DMS 273 (cell line): ENCODE measurements around the gene USP32.
"Not testable (repeated sequence)": the region's sequence is repeated elsewhere in the genome, so short reads cannot be mapped to it uniquely, and the experiment has no call there.

Experiments used
- DNase-seq: peaks from one replicate; lab custom pipeline; 2025; ENCODE audit not compliant: unreplicated experiment; lab: John Stamatoyannopoulos, UW

The USP32 gene

GRCh38 chr17:60178180-60178579 lies 213.8 kb downstream of the USP32 start:
- DNase-seq = not testable (repeated sequence)

GRCh38 chr17:60176763-60177162 lies 215.2 kb downstream of the USP32 start:
- DNase-seq = peak; percentile 59

GRCh38 chr17:60174767-60175166 lies 217.2 kb downstream of the USP32 start:
- DNase-seq = peak; percentile 43

DNA sequence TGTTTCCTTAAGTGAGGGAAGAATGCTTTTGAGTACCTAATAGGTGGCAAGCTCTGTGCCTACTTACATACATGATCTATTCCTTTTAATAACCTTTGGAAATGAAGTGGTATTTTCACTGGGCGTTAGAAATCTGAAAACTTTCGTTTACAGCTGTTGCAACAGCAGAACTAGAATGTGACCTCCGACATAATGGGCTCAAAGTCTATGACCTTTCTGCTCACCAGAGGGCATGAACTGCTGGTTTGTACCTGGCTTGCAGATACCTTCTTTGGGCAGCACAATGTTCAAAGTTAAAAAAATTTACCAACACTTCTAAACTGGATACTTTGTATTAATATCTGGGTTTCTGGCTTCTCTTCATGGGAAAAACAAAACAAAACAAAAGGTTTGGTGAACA lies 217.9 kb downstream of the USP32 start:
- no peak for DNase-seq

- peak; percentile 23 for DNase-seq
These were observed 218.6 kb downstream of the USP32 start for GRCh38 chr17:60173304-60173819.

DNA sequence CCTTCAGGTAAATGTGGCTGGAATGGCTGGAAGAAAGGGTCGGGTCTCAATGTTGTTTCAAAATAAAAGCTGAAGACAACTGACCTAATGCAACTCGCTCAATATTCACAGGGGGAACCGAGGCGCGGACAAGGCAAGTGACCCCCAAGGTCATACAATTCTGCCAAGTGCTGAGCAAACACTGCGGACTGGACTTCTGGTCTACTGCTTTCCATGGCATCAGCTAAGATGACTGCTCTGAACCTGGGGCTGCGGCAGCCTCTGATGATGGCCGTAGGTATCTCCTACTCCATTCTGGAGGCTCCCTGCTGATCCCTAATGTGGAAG lies 220.2 kb downstream of the USP32 start:
- DNase-seq = no peak

- no peak for DNase-seq
These were observed 220.8 kb downstream of the USP32 start for GRCh38 chr17:60170835-60171752.

GRCh38 chr17:60169921-60170817 lies 221.8 kb downstream of the USP32 start:
- peak; percentile 49 for DNase-seq

DNA sequence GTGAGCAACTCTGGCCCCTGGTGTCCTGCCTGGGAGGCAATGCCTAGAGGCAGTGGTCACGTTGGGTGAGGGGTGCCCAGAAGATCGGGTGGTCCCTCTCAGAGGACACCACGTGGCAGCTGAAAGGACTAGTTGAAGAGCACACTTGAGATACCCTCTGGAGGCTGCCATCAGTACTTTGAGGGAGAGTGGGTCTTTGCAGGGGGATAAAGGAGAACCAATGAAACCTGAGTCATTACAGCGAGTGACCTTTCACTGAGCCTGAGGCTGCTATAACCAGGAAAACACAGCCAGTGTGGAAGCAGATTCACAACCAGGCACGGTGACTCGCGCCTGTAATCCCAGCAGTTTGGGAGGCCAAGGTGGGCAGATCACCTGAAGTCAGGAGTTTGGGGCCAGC lies 223.3 kb downstream of the USP32 start:
- no peak for DNase-seq

DNA sequence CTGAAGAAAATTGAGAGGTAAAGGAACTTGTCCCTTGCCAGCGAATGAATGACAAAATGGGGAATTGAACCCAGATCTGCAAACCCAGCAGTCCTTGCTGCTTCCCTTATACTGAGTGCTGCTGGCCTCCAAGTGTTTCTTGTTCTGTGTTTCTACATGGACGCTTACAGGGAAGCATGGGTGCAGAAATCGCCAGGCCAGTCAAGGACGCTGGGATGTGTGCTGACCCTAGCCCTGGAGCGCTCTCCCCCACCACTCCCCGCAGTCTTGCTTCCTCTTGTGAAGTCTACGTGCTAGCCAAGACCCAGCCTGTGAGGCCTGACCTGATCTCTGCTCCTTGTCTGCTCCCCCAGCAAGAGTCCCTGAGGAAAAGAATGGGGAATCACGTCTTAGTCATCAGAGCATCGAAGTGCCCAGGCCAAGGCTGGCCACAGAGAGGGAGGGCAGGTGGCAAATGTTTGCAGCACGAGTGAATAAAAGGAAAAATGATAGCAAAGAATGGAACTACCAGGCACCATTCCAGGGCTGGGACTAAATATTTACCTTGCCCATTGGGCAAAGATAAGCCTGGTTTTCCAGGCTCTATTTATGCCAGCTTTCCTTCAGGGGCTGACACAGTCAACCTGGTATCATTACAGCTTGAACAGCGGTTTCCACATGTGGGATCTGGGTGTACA lies 224.7 kb downstream of the USP32 start:
- no peak for DNase-seq

GRCh38 chr17:60165971-60166370 lies 226.0 kb downstream of the USP32 start:
- peak; percentile 64 for DNase-seq

DNA sequence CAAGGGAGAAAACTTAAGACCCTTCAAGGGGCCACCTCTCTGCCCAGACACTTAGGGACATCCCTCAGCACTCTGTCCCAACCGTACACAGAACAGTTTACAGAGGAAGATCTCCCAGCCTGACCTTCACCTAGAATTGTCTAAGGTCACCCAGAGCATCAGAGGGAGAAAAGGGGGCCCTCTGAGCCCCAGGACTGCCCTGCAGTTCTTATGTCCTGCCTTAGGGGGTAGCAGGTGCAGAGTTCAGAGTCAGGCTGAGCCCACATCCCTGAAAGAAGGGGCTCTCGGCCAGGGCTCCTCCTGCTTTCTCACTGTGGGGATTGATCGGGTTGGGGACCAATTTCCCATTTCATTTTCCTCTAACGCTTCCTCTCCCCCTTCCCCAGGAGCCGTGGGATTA lies 226.7 kb downstream of the USP32 start:
- DNase-seq = no peak

GRCh38 chr17:60164697-60165096 lies 227.2 kb downstream of the USP32 start:
- no peak for DNase-seq

GRCh38 chr17:60164164-60164563 lies 227.8 kb downstream of the USP32 start:
- no peak for DNase-seq

DNA sequence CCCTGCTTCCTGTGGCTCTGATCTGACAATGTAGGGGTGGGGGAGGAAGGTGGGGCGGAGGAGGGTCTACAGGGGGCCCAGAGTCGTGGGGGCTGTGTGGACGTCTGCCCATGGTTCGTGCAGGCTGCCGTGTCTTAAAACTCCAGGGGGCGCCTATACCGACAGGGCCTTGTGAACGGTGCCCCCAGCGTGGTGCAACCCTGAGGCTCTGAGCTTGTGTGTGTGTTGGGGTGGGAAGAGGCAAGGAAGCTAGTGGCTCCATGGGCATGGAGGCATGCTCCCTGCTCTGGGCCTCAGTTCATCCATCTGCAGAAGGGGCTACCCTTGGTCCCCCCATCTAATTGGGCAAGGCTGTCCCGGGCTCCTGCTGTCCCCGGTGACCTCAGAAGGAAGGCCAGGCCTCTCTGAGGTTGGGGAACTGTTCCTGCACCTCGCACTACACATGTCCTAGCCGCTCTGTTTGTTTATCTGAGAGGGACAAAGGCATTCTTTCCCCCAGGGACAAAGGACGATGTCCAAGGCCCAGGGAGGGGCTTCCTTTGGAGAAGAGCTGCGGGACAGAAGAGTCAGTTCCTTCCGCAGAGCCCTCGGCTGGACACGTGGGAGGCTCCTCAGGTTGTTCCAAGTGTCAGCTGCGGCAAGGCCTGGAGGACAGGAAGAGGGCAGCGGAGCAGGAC lies 228.7 kb downstream of the USP32 start:
- DNase-seq = peak; percentile 55

DNA sequence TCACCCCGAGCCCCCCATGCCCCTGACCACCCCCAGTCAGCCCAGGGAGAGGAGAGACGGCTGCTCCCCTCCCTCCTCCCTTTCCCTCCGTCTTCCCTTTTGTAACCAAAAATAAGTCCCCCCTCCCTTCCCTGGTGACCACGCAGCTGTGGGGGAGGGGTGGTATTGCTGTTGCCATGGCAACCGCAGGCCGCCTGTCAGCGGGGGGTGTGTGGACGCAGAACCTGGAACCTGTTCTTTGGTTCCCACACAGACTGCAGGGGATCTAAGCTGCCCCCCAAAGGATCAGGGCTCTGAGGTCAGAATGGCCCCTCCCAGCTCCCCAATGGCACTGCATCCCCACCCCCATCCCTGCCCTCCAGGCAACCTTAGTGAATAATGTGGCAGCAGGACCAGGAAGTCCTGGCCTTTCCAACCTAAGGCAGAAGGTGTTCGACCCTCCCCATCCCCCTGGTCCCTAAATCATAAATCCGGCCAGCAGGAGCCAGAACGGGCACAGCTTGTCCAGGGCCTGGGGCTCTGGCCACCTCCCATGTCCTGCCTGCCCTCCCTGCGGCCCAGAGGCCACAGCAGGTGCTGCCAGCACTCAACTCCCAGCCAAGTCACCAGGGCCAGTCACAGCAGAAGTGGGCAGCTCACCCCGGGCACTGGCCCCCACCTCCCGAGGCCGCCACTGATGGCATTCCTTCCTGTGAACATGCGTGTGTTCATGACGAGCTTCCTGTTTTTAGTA lies 230.2 kb downstream of the USP32 start:
- DNase-seq = peak; percentile 32

GRCh38 chr17:60160829-60161501 lies 231.0 kb downstream of the USP32 start:
- DNase-seq = no peak

GRCh38 chr17:60159479-60159866 lies 232.5 kb downstream of the USP32 start:
- DNase-seq = no peak

DNA sequence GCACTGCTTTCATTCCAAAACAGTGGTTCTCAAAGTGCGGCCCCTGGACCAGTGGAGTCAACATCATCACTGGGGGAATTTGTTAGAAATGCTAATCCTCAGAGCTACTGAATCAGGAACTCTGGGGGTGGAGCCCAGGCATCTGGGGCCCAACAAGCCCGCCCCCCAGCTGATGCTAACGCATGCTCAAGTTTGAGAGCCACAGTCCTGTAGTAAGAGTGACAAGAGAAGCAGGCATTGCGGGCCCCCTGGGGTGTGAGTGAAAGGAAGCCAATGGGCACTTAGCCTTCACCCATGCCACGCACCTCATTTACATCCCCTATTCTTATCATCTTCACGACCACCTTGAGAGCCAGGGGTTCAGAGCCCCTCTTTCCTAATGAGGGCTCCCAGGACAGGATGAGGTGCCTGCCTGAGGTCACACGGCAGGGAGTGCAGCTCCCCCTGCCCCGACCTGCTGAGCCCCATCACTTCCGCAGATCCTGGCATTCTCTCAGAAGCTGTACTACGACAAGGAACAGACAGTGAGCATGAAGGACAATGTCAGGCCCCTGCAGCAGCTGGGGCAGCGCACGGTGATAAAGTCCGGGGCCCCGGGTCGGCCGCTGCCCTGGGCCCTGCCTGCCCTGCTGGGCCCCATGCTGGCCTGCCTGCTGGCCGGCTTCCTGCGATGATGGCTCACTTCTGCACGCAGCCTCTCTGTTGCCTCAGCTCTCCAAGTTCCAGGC lies 233.0 kb downstream of the USP32 start:
- DNase-seq = peak; percentile 35
